ENCODE data around the gene OVCA2. TPM values are rescaled to one million over a fixed set of nuclear protein-coding genes. Genes with fewer than 3 reads are reported as not detected.

Gene OVCA2
- total and polyA plus RNA-seq, 8 donors = 3.1 to 83.4 (median 31.9) TPM; not detected in 1

DNA sequence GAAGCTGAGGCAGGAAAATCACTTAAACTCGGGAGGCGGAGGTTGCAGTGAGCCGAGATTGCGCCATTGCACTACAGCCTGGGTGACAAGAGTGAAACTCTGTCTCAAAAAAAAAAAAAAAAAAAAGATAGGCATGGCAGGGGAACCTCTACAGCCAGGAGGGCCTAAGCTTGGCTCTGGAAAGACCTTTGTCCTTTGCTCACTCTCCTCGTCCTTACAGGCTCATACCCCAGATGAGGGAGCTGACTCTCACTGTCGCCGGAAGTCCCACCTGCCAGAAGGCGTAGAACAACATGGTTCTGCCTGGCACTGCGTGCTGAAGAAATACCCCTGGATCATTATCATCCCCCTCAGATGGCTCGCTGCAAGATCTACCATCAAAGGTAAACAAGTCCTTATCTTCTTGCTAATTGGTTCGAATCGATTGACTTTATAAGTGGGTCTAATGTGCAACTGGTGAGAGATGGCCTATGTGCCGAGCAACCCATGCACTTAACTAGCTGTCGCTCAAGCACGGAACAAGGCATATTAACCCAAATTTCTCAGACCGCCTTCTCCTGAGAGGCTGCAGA, 46.4 kb upstream of the OVCA2 start:
- no peak overlapping the region for H3K4me3 ChIP-seq
- peaks cover 38 to 54% (median 49%) of the 10 kb centered on the region in 4 donors for H3K4me1 ChIP-seq
- no peak for TF ChIP-seq POLR2A (IDR thresholded peaks at IDR 0.05)
- TF ChIP-seq EP300 (IDR thresholded peaks at IDR 0.05) = no peak
- TF ChIP-seq CTCF (IDR thresholded peaks at IDR 0.05) = no peak
- no peak for TF ChIP-seq POLR2AphosphoS5 (IDR thresholded peaks at IDR 0.05)
- H3K9me3 ChIP-seq = no peaks in the 10 kb centered on the region
- intact Hi-C loops (cut with DNase I; ENCODE audit: low total_unique reads) = no loop called here
- H3K27ac ChIP-seq = no peak overlapping the region
- no peaks in the 10 kb centered on the region for H3K36me3 ChIP-seq
- no peak for DNase-seq
- peaks cover 0 to 38% (median 7%) of the 10 kb centered on the region in 3 donors for H3K27me3 ChIP-seq
- WGBS, 5 donors = 74 to 83% (median 78%) methylated on average over 15 to 16 of the region's 16 CpGs

- TF ChIP-seq EP300 (IDR thresholded peaks at IDR 0.05) (no peak), POLR2AphosphoS5 (IDR thresholded peaks at IDR 0.05) (no peak), POLR2A (IDR thresholded peaks at IDR 0.05) (no peak), CTCF (IDR thresholded peaks at IDR 0.05) (no peak)
- peaks cover 0 to 38% (median 7%) of the 10 kb centered on the region in 3 donors for H3K27me3 ChIP-seq
- H3K36me3 ChIP-seq = no peaks in the 10 kb centered on the region
- H3K27ac ChIP-seq = no peak overlapping the region
- H3K4me1 ChIP-seq = peaks cover 38 to 52% (median 49%) of the 10 kb centered on the region in 4 donors
- peak in 1 of 2 donors; percentile 50 for DNase-seq
- H3K9me3 ChIP-seq = no peaks in the 10 kb centered on the region
- H3K4me3 ChIP-seq = no peak overlapping the region
- intact Hi-C loops (cut with DNase I; ENCODE audit: low total_unique reads) = no loop called here
- 42 to 68% (median 62%) methylated on average over 13 to 14 of the region's 14 CpGs for WGBS, 5 donors
Observed at GRCh38 chr17:1995907-1996799, 45.7 kb upstream of the OVCA2 start.

DNA sequence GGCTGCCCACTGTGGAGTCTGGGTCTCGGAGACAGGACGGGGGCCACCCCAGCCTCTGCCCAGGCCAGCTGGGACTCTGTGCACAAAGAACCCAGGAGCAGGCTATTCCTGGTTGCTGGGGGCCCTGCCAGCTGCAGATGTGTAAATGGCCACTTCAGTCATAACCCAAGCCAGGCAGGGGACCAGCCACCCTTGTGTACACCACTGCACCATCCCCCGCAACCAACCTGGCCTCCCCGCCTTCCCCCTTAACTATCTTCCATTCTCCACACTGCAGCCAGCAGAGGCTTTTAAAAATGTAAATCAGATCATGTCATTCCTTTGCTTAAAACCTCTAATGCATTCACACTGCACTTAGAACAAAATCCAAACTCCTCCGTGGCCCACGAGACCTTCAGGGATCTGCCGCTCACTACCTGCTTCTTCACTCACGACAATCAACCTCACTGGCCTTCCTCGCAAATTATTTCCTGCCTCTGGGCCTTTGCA, 45.0 kb upstream of the OVCA2 start:
- 75 to 84% (median 80%) methylated on average over 9 of the region's 9 CpGs for WGBS, 5 donors

More for the DNA sequence above, 45.0 kb upstream of the OVCA2 start:
- intact Hi-C loops (cut with DNase I; ENCODE audit: low total_unique reads) = no loop called here
- DNase-seq = no peak
- Histone ChIP-seq H3K36me3 (no peaks in the 10 kb centered on the region), H3K4me1 (peaks cover 38 to 52% (median 48%) of the 10 kb centered on the region in 4 donors), H3K27me3 (peaks cover 0 to 35% (median 7%) of the 10 kb centered on the region in 3 donors), H3K9me3 (no peaks in the 10 kb centered on the region), H3K27ac (peak overlapping the region in 1 of 5 donors; percentile 73), H3K4me3 (no peak overlapping the region)
- TF ChIP-seq CTCF (IDR thresholded peaks at IDR 0.05) = no peak
- TF ChIP-seq POLR2AphosphoS5 (IDR thresholded peaks at IDR 0.05) = no peak
- TF ChIP-seq EP300 (IDR thresholded peaks at IDR 0.05) = no peak
- no peak for TF ChIP-seq POLR2A (IDR thresholded peaks at IDR 0.05)

Data from stomach (tissue), 9 donors.